GM12878 (cell line): Measurements from ENCODE around the gene RET. TPM values are rescaled to one million over a fixed set of nuclear protein-coding genes. Genes with fewer than 3 reads are reported as not detected.

Source experiments
- ATAC-seq: fragments of 200-7000 bp; cut with Tn5 transposase; 3 replicates; pipeline ENCODE4 v1.9.1; 2020; ENCODE audit warnings: mild to moderate bottlenecking, moderate library complexity
- BruUV-seq: library from RNA; stranded (reverse); fragments of 400-500 nt; replicated peaks from 2 replicates; lab custom pipeline; 2021; lab: Mats Ljungman, UMichigan
- CTCF ChIA-PET: fragments of 300-600 bp; sonication (Branson Sonifier 250); formaldehyde crosslinking; extraction: SDS; loops from one replicate; lab custom pipeline; 2021; ENCODE audit warnings: inconsistent platforms; lab: Yijun Ruan, JAX
- POLR2A ChIA-PET: fragments of 350-600 bp; formaldehyde crosslinking; extraction: SDS; loops from one replicate; lab custom pipeline; 2021; ENCODE audit warnings: inconsistent platforms; lab: Charles Lee
- RAD21 ChIA-PET: fragments of 300-600 bp; sonication (Branson Sonifier 250); formaldehyde crosslinking; loops from one replicate; lab custom pipeline; 2023; ENCODE audit warnings: antibody characterized with exemption; ENCODE audit not compliant: unreplicated experiment; lab: Charles Lee
- SMC1A ChIA-PET: fragments of 300-600 bp; sonication (Branson Sonifier 250); formaldehyde crosslinking; loops from one replicate; lab custom pipeline; 2023; ENCODE audit not compliant: unreplicated experiment, uncharacterized antibody; lab: Charles Lee
- DNase-seq: peaks from one replicate; pipeline ENCODE4 v3.0.0-alpha.2; 2011; ENCODE audit warnings: low read depth, low spot score
- FAIRE-seq: peaks from 3 replicates; lab custom pipeline; 2011; peaks lifted over from hg19 to GRCh38; lab: Jason Lieb, UNC
- H2AFZ ChIP-seq: 2 replicates; pipeline ENCODE4 v1.6.0; 2011; ENCODE audit warnings: low read depth, low read length, control low read depth; ENCODE audit not compliant: control insufficient read depth
- H3K27ac ChIP-seq: 2 replicates; pipeline ENCODE4 v1.5.1; 2011; ENCODE audit warnings: control low read depth; ENCODE audit not compliant: control insufficient read depth, insufficient read depth
- H3K27me3 ChIP-seq, 2 experiments: replicated peaks in 1 of 2; 2 replicates each; pipeline versions ENCODE4 v1.6.0 to v1.6.1; 2011; ENCODE audit warnings: low read length in 1 of 2; ENCODE audit not compliant: control insufficient read depth in 2 of 2, insufficient read depth in 2 of 2
- H3K36me3 ChIP-seq, 2 experiments: 2 replicates each; pipeline ENCODE4 v1.5.1; 2011; ENCODE audit warnings: low read length in 1 of 2; ENCODE audit not compliant: control insufficient read depth in 2 of 2, insufficient read depth in 2 of 2
- H3K4me1 ChIP-seq: 2 replicates; pipeline ENCODE4 v1.6.1; 2011; ENCODE audit warnings: mild to moderate bottlenecking, low read length, moderate library complexity, mixed read lengths; ENCODE audit not compliant: control insufficient read depth, insufficient read depth
- H3K4me2 ChIP-seq: 2 replicates; pipeline ENCODE4 v1.6.0; 2011; ENCODE audit warnings: control low read depth; ENCODE audit not compliant: control insufficient read depth, insufficient read depth
- H3K4me3 ChIP-seq: fragments of 200-600 bp; sonication (generic); 2 replicates; pipeline ENCODE4 v1.5.1; 2016
- H3K79me2 ChIP-seq: 2 replicates; pipeline ENCODE4 v1.6.0; 2011; ENCODE audit warnings: low read length; ENCODE audit not compliant: control insufficient read depth, insufficient read depth
- H3K9ac ChIP-seq: 2 replicates; pipeline ENCODE4 v1.8.0; 2011; ENCODE audit warnings: low read length, control low read depth, mixed read lengths; ENCODE audit not compliant: control insufficient read depth, insufficient read depth
- H3K9me3 ChIP-seq: replicated peaks from 3 replicates; pipeline ENCODE4 v1.5.1; 2011; ENCODE audit warnings: mild to moderate bottlenecking, low read length; ENCODE audit not compliant: control insufficient read depth, insufficient read depth
- H4K20me1 ChIP-seq: 2 replicates; pipeline ENCODE4 v1.6.0; 2011; ENCODE audit not compliant: control insufficient read depth, insufficient read depth
- BCL11A ChIP-seq: IDR thresholded peaks from 2 replicates; pipeline ENCODE4 v1.6.1; 2011; ENCODE audit warnings: low read depth, low read length
- BRCA1 ChIP-seq: IDR thresholded peaks from 2 replicates; pipeline ENCODE4 v1.6.1; 2011; ENCODE audit warnings: low read depth, low read length, improper control_type of control experiment
- CREM ChIP-seq: IDR thresholded peaks from 2 replicates; pipeline ENCODE4 v1.6.1; 2014; ENCODE audit warnings: antibody characterized with exemption, low read depth
- DPF2 ChIP-seq: fragments of 450-650 bp; IDR thresholded peaks from 2 replicates; pipeline ENCODE4 v1.6.1; 2017; ENCODE audit warnings: mild to moderate bottlenecking
- HCFC1 ChIP-seq: fragments of 150-350 bp; IDR thresholded peaks from 2 replicates; pipeline ENCODE4 v1.6.1; 2014; ENCODE audit warnings: low read length
- IKZF1 ChIP-seq: fragments of 450-650 bp; conservative IDR thresholded peaks from 2 replicates; pipeline ENCODE4 v1.6.1; 2017; ENCODE audit warnings: antibody characterized with exemption, mild to moderate bottlenecking
- LARP7 ChIP-seq: fragments of 450-650 bp; IDR thresholded peaks from 2 replicates; pipeline ENCODE4 v1.6.1; 2017; ENCODE audit warnings: mild to moderate bottlenecking
- MXI1 ChIP-seq: fragments of 150-350 bp; IDR thresholded peaks from 2 replicates; pipeline ENCODE4 v1.6.1; 2011; ENCODE audit warnings: low read depth, mild to moderate bottlenecking, inconsistent platforms, low read length, improper control_type of control experiment
- MYC ChIP-seq: IDR thresholded peaks from 2 replicates; pipeline ENCODE4 v1.6.1; 2011; ENCODE audit warnings: mild to moderate bottlenecking, low read length, moderate library complexity, inconsistent platforms; ENCODE audit not compliant: insufficient read depth, insufficient replicate concordance, insufficient read length, severe bottlenecking
- PAX5 ChIP-seq: IDR thresholded peaks from 2 replicates; pipeline ENCODE4 v1.6.1; 2011; ENCODE audit warnings: low read depth, low read length, borderline replicate concordance
- PAX8 ChIP-seq: fragments of 450-650 bp; IDR thresholded peaks from 2 replicates; pipeline ENCODE4 v1.6.1; 2017; ENCODE audit warnings: mild to moderate bottlenecking, moderate library complexity
- PML ChIP-seq: IDR thresholded peaks from 2 replicates; pipeline ENCODE4 v1.6.1; 2012; ENCODE audit warnings: low read length, inconsistent platforms
- POLR2A ChIP-seq: IDR thresholded peaks from 2 replicates; pipeline ENCODE4 v1.6.1; 2011; ENCODE audit warnings: low read depth, mild to moderate bottlenecking, low read length
- RAD51 ChIP-seq: fragments of 450-650 bp; IDR thresholded peaks from 2 replicates; pipeline ENCODE4 v1.6.1; 2016; ENCODE audit warnings: moderate library complexity, mild to moderate bottlenecking, inconsistent platforms
- SPI1 ChIP-seq: IDR thresholded peaks from 2 replicates; pipeline ENCODE4 v1.6.1; 2011; ENCODE audit warnings: low read depth, mild to moderate bottlenecking, low read length, moderate library complexity, borderline replicate concordance; ENCODE audit not compliant: insufficient read depth
- STAT3 ChIP-seq: IDR thresholded peaks from 2 replicates; pipeline ENCODE4 v1.6.1; 2011; ENCODE audit warnings: low read depth, low read length, improper control_type of control experiment
- TCF12 ChIP-seq: IDR thresholded peaks from 2 replicates; pipeline ENCODE4 v1.6.1; 2011; ENCODE audit warnings: low read depth, mild to moderate bottlenecking, low read length
- YBX1 ChIP-seq: fragments of 450-650 bp; IDR thresholded peaks from 2 replicates; pipeline ENCODE4 v1.6.1; 2016; ENCODE audit warnings: antibody characterized with exemption
- ZBED1 ChIP-seq: IDR thresholded peaks from 2 replicates; pipeline ENCODE4 v1.6.1; 2016; ENCODE audit warnings: borderline replicate concordance
- ZNF24 ChIP-seq: fragments of 450-650 bp; IDR thresholded peaks from 2 replicates; pipeline ENCODE4 v1.6.1; 2017; ENCODE audit warnings: antibody characterized with exemption, mild to moderate bottlenecking
- ZZZ3 ChIP-seq: IDR thresholded peaks from 2 replicates; pipeline ENCODE4 v1.6.1; 2011; ENCODE audit warnings: low read depth; ENCODE audit not compliant: control insufficient read depth, insufficient read length
- WGBS: methylation state at CpG from one replicate; pipeline ENCODE4 v1.1.6; 2016; ENCODE audit warnings: low lambda C conversion rate; ENCODE audit not compliant: insufficient replicate concordance, insufficient coverage; ENCODE audit errors: missing lambda C conversion rate; 5-methylcytosine and 5-hydroxymethylcytosine counted together
- in situ Hi-C: fragments of 300-500 bp; cut with MboI; formaldehyde crosslinking; loops from 9 replicates; pipeline ENCODE4 v1.14.3; 2018; ENCODE audit warnings: mixed read lengths
- intact Hi-C: fragments of 100-400 bp; cut with micrococcal nuclease; formaldehyde crosslinking; loops from one replicate; pipeline ENCODE4 v1.14.2; 2022; ENCODE audit not compliant: unreplicated experiment
- polyA plus RNA-seq, 11 experiments: library from polyadenylated mRNA; depleted of rRNA in 4 of 11; unstranded in 6 of 11; stranded (reverse) in 5 of 11; fragments of >200 nt; fragmentation: Nextera tagmentation in 4 of 11; fragmentation: Illumina TruSeq in 1 of 11; extraction: Ambion mirVana in 4 of 11; extraction: Trizol in 1 of 11; gene quantifications; 1 replicate in 1 of 11; 2 replicates in 10 of 11; pipeline versions ENCODE4 v1.2.1 to v1.2.3, GENCODE V29; 2011 to 2016; ENCODE audit warnings: inconsistent platforms in 2 of 11, missing spikeins in 2 of 11, low read depth in 1 of 11
- total RNA-seq, 4 experiments: library from RNA; depleted of rRNA in 3 of 4; stranded (reverse); fragments of >200 nt in 3 of 4; fragmentation: Illumina TruSeq in 1 of 4; extraction: Trizol in 1 of 4; gene quantifications; 2 replicates each; pipeline versions ENCODE4 v1.2.1 to v1.2.3, GENCODE V29; 2013 to 2021
- TF ChIP-seq, protein P1 (sequence below): fragments of 450-650 bp; IDR thresholded peaks from 2 replicates; pipeline ENCODE4 v1.6.1; 2017; ENCODE audit warnings: low read depth, mild to moderate bottlenecking, moderate library complexity
- TF ChIP-seq, protein P2 (sequence below): fragments of 150-350 bp; IDR thresholded peaks from 2 replicates; pipeline ENCODE4 v1.6.1; 2016; ENCODE audit warnings: low read depth, low read length

The RET gene
- total and polyA plus RNA-seq, 10 of the 15 experiments (the other 5 are each of a cell fraction or from before 2014, with no cell fraction given), result not detected

DNA sequence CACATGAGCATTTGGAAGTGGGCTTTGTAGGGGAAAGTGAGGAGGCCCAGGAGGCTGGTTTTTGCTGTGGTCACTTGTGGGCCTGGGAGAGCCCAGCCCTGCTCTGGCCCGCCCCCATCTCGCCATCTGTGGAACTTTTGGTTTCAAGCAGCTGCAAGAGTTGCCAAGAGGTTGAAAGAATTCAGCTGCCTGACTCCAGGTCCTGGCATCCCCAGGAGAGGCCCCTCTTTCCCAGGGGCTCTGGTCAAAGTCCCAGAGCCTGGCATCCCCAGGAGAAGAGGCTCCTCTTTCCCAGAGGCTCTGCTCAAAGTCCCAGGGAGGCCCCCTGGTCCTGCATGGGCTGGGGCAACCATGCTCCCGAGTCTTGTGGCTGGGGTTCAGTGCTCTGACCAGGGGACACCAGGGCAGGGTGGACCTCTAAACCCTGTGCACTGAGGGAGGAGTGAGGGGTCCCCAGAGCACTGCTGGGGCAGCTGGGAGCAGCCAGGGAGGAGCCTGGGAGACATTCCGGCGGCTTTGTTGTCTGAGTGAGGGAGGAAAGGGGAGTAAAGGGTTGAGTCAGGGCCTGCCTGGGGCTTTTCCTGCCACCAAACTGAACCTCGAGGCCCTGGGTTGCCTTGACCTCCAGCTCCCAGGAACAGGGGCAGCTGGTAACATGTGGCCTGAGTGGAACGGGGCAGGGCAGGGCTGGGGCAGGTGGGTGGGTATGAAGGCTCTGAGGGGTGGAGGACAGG is 33.6 kb downstream of the RET start:
- no TSS peak for BruUV-seq
- CTCF ChIA-PET, result interaction anchor here (0.7 to 2.2 kb wide), 6 partner anchors 10 to 245 kb away, joined by 3 to 6 read pairs (median 3); no protein-coding TSS in a partner anchor
- H3K36me3 ChIP-seq, result no peaks in the 10 kb centered on the region
- no peaks in the 10 kb centered on the region for H3K79me2 ChIP-seq
- intact Hi-C loops (no loop called here), in situ Hi-C loops (loop anchor here (25.0 kb wide), 2 partner anchors 98 to 923 kb away; no protein-coding TSS in a partner anchor)
- H3K27me3 ChIP-seq, result no peaks in the 10 kb centered on the region
- peaks cover 11% of the 10 kb centered on the region for H3K4me1 ChIP-seq
- peak; percentile 64 for ATAC-seq
- H3K9ac ChIP-seq, result no peak overlapping the region; the same call in 1 of the 2 replicates
- 49% methylated on average over 7 of the region's 7 CpGs for WGBS
- no peak overlapping the region for H3K27ac ChIP-seq
- no peak for DNase-seq
- RAD21 ChIA-PET, result interaction anchor here (1.2 kb wide), 1 partner anchor 10 kb away, joined by 7 read pairs; no protein-coding TSS in a partner anchor
- peak overlapping the region; percentile 38; the same call in 1 of the 2 replicates for H3K4me2 ChIP-seq
- SMC1A ChIA-PET, result no interaction called here
- no peaks in the 10 kb centered on the region for H3K9me3 ChIP-seq
- H3K4me3 ChIP-seq, result no peak overlapping the region
- FAIRE-seq, result peak; percentile 41
- POLR2A ChIA-PET, result interaction anchor here (0.5 kb wide), 1 partner anchor 310 kb away, joined by 4 read pairs; no protein-coding TSS in a partner anchor
- no peaks in the 10 kb centered on the region; the same call in 1 of the 2 replicates for H4K20me1 ChIP-seq
- peak overlapping the region; percentile 41 for H2AFZ ChIP-seq
- TF ChIP-seq TCF12 (peak; percentile 70; the same call in 1 of the 2 replicates), PML (no peak), PAX5 (no peak), BRCA1 (no peak), CREM (no peak), BCL11A (no peak), RAD51 (peak; percentile 86), ZBED1 (no peak), ZNF24 (no peak), SPI1 (no peak), LARP7 (no peak), PAX8 (no peak), ZZZ3 (no peak), MXI1 (no peak), DPF2 (no peak), STAT3 (no peak), HCFC1 (no peak), POLR2A (no peak), YBX1 (no peak), MYC (no peak), IKZF1 (peak; percentile 28; the same call in 1 of the 2 replicates)
- TF ChIP-seq, protein P1, sequence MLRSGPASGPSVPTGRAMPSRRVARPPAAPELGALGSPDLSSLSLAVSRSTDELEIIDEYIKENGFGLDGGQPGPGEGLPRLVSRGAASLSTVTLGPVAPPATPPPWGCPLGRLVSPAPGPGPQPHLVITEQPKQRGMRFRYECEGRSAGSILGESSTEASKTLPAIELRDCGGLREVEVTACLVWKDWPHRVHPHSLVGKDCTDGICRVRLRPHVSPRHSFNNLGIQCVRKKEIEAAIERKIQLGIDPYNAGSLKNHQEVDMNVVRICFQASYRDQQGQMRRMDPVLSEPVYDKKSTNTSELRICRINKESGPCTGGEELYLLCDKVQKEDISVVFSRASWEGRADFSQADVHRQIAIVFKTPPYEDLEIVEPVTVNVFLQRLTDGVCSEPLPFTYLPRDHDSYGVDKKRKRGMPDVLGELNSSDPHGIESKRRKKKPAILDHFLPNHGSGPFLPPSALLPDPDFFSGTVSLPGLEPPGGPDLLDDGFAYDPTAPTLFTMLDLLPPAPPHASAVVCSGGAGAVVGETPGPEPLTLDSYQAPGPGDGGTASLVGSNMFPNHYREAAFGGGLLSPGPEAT, result no peak
- TF ChIP-seq, protein P2, sequence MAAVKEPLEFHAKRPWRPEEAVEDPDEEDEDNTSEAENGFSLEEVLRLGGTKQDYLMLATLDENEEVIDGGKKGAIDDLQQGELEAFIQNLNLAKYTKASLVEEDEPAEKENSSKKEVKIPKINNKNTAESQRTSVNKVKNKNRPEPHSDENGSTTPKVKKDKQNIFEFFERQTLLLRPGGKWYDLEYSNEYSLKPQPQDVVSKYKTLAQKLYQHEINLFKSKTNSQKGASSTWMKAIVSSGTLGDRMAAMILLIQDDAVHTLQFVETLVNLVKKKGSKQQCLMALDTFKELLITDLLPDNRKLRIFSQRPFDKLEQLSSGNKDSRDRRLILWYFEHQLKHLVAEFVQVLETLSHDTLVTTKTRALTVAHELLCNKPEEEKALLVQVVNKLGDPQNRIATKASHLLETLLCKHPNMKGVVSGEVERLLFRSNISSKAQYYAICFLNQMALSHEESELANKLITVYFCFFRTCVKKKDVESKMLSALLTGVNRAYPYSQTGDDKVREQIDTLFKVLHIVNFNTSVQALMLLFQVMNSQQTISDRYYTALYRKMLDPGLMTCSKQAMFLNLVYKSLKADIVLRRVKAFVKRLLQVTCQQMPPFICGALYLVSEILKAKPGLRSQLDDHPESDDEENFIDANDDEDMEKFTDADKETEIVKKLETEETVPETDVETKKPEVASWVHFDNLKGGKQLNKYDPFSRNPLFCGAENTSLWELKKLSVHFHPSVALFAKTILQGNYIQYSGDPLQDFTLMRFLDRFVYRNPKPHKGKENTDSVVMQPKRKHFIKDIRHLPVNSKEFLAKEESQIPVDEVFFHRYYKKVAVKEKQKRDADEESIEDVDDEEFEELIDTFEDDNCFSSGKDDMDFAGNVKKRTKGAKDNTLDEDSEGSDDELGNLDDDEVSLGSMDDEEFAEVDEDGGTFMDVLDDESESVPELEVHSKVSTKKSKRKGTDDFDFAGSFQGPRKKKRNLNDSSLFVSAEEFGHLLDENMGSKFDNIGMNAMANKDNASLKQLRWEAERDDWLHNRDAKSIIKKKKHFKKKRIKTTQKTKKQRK, result no peak
